Activated T-helper 9 cell treated with anti-CD3 and anti-CD28 coated beads, Interleukin-2, amount 50 U/mL, for 16 hours (primary cell): ENCODE data around the gene SLC51A.
A peak's percentile ranks its signal among the peaks of the same experiment; 100 is the strongest.
"Not testable (repeated sequence)": the region's sequence is repeated elsewhere in the genome, so short reads cannot be mapped to it uniquely, and the experiment has no call there.

Experiments
- DNase-seq: peaks from one replicate; pipeline ENCODE4 v3.0.0-alpha.2; 2020; ENCODE audit warnings: low read depth

The SLC51A gene

DNA sequence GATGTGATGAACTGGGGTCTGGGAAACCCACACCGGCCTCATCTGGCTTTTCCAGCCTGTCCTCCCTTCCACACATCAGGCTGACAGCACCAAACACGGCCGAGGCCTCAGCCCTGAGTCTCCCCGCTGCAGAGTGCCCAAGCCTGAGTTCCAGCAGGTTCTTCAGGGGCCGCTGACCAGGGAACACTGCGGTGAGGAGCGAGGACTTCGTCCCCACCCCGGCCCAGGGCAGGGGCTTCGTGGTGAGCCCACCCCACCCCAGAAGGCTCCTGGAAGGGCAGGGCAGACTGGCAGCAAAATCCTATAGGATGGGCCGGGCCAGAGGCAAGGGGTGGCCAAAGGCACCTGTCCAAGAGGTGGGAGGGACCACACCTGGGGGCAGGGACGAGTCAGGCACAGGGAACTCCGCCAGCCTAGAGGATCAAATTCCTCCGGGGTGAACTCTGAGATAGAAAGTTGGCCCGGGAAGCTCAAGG is at the start of gene SLC51A:
Gene SLC51A, plus strand, starts transcription at position 446 of the 476 bp plus-strand sequence. CDS start 179 bp downstream, outside the sequence.
- DNase-seq = no peak

DNA sequence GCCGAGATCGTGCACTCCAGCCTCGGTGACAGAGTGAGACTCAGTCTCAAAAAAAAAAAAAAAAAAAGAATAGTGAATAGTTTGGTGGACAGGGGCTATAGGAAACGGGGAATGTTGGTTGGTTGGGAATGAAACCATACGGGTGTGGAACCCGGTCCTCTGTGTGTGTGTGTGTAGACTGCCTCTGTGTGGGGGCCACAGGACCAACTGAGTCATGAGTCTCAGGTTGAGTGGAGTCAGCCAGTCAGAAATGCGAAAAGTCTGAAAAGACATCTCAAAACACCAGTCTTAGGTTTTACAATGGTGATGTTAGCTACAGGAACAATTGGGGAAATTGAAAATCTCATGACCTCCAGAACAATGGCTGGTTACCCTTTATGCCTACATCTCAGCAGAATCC is 49.6 kb upstream of the SLC51A start:
- no peak for DNase-seq

- DNase-seq = no peak
These were observed 47.4 kb upstream of the SLC51A start for GRCh38 chr3:196168808-196169391.

DNA sequence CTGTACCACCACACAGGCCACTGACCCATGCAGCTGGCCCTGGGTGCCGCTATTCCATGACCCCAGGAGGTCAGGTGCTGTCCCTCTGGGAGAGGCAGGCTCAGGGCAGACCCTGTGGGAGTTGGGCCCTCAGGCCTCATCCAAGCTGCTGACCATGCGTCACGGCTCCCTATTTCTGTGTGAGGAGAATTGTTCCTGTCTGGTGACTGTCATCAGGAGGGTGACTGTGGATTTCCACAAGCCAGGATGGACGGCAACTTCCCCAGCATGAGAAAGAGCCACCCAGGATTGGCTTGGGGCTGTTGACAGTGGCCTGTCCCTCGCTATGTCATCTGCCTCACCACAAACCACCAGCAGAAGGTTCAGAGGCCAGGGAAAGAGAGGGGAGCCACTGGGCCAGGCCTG is 46.5 kb upstream of the SLC51A start:
- no peak for DNase-seq

DNA sequence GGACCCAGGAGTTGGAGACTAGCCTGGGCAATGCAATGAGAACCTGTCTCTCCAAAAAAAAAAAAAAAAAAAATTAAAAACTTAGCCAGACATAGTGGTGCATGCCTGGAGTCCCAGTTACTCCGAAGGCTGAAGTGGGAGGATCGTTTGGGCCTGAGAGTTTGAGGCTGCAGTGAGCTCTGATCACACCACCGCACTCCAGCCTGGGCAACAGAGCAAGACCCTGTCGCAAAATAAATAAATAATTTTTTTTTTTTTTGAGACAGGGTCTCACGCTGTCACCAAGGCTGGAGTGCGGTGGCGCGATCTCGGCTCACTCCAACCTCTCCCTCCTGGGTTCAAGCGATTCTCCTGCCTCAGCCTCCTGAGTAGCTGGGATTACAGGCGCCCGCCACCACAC is 46.0 kb upstream of the SLC51A start:
- DNase-seq = not testable (repeated sequence)

- no peak for DNase-seq
These were observed 41.7 kb upstream of the SLC51A start for GRCh38 chr3:196174652-196175051.

DNA sequence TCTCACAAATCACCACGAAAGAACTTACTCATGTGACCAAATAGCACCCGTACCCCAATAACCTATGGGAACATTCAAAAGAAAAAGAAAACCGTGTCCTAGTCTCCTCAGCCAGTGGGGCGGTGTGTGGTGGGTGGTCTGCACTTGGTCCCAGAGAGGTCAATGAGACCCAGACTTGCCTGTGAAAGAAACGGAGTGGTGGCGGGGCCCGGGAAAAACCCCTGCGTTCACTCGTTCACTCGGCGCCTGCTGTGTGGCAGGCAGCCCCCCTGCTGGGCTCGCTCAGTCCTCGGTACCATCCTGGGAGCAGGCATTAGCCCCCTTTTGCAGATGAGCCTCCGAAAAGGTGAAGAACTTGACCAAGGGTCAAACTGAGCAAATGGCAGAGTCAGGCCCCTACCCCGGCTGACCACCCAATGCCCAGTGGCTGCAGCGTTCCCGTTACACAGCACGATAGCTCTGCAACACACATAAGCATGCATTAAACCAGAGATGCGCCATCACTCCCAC is 41.2 kb upstream of the SLC51A start:
- no peak for DNase-seq

- no peak for DNase-seq
These were observed 40.6 kb upstream of the SLC51A start for GRCh38 chr3:196175722-196176121.

DNA sequence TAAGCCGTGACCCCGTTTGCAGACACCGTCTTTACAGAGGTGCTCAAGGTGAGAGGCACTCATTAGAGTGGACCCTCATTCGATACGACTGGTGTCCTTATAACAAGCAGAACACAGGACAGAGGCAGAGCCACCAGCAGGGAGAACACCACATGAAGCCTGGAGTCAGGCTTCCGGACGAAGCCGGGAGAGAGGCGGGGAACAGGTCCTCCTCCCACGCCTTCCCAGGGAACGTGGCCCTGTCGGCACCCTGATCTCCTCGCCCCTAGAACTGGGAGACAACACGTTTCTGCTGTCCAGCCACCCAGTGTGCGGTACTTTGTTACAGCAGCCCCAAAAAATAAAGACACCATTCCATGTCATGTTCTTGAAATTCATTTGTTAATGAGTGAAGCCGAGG is 38.8 kb upstream of the SLC51A start:
- DNase-seq = no peak

DNA sequence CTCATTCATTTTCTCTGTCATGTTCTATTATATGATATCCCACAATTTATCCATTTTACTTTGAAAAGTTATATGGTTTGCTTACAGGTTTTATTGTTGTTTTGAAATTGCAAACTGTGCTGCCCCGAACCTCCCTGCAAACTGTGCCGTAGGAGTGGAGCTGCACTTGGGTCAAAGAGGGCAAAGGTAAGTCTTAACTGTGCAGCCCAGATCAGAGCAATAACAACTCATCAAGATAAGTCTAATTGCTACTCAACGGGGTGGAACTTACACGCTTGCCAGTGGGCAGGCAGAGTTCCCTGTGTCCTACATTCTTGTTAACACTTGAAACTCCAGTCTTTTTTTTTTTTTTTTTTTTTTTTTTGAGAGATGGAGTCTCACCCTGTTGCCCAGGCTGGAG is 38.4 kb upstream of the SLC51A start:
- DNase-seq = no peak

- no peak for DNase-seq
These were observed 37.3 kb upstream of the SLC51A start for GRCh38 chr3:196178993-196179379.

DNA sequence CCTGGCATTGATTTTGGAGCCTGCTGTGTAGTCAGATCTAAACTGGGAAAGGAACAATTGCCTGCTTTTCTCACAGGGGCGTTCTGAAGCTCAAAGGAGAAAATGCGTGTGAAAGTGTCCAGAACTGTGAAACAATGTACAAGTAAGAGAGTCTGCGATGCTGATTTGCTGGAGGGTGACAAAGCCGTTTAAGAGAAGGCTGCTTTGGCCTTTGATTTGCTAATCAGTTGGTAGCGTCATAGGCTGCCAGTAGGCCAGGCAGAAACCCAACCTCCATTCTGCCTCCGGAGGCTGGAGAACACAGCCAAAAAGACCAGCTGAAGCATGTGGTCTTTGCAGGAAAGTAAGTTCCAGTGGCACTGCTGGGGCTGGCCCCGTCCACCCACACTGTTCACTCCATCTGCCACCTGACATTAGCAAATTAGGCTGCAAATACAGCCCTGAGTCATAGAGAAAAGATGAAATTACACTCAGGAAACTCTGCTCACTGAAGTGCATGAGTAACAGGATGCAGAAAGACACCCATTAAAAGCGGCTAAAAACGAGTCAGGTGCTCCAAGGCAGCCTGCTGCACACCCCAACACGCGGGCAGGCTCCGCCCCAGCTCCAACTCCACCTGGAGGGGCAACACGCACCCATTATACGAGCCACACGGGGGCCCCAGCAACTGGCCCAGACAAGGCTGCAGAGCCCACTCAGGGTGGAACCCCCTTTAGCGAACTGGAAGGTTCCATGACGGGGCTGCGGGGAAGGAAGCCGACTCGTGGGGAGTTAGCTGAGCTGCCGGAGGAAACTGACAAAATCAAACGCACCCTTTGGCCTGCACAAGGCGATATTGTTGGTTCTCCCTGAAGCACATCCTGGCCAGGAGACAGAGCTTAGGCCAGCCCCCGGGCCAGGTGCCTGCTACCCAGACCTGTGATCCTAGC is 36.7 kb upstream of the SLC51A start:
- peak; percentile 66 for DNase-seq

DNA sequence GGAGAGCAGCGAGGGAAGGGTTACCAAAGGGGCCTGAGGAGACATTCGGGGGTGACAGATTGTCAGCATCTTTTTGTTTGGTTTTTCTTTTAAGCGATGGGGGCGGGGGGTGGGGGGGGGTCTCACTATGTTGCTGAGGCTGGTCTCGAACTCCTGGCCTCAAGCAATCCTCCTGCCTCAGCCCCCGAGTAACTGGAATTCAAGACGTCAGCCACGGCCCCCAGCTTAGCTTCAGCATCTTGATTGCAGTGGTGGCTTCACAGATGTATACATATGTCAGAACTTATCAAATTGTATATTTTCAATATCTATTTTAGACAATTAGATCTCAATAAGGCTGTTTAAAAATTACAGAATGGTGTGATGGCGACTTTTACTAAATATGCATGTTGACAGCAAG is 36.0 kb upstream of the SLC51A start:
- DNase-seq = no peak

DNA sequence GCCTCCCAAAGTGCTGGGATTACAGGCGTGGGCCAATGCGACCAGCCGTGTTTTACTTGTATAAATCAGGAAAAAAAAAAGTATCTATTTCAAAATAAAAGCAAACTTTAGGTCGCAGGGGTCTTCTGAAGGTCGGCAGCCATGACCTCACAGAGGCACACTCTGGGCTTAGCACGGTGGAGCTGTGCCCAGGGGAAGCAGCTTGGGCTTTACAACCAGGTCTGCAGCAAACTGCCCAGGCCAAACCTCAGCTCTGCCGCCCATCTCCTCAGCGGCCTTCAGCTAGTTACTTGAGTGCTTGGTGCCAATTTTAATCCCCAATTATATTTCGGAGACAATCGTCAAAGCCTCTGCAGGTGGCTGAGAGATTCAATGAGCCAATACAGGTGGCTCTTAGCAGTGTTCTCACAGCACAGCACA is 35.2 kb upstream of the SLC51A start:
- no peak for DNase-seq

GRCh38 chr3:196184169-196184432 is 32.2 kb upstream of the SLC51A start:
- not testable (repeated sequence) for DNase-seq

DNA sequence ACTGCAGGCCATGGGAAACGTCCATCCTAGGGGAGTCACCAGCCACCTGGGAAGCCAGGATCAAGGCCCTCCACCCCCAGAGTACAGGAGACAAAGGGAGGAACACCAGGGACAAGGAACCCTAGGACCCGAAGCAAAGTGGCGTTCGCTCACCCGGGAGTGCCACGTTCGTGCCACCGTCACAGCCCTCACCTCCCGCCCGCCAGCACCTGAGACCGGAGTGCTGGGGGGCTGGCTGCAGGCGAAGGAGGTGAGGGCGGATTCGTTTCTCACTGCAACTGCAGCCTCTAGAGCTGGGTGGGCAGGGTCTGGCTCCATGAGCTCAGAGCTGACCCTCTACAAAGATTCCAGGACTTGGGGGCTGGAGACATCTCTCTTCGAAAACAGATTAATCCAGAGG is 31.5 kb upstream of the SLC51A start:
- DNase-seq = no peak

DNA sequence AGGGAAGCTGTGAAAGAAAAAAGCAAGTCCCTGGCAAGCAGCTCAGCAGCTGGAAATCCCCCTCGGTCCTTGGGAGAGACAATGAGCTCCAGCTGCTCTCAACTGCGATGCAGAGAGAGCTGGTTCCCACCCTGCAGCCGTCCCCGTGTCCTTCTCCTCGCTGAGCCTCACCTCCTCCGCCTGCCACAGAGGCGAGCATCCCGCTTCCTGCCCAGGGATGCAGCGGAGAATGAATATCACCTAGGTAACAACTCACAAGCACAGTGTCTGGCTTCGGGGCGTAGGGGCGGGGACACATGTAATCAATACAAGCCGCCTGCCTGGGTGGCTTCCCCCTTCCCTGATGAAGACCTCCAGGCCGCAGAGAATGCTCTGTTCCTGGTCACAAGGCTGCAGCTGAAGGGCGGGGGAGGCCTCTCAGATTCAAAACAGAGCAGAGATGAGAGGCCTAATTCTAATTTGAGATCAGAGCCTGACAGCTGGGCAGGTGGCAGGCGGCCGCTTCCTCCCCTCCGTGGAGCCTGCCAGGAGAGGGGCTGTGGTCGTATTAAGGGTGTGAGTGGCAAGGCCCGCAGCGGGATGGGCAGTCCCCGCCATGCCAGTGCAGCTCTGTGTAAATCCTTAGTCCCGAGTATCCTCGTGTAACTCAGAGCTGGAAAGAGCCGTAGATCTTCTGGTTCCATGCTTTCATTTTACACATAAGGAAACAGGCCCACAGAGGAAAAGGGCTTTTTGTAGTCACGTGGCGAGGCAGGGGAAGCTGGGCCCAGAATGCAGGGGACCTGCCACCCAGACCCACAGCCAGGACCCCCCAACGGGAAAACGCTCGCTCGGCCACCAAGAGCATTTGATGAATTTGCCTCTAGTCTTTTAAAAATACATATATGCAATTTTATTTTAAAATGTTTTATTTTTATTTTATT is 29.4 kb upstream of the SLC51A start:
- DNase-seq = no peak

GRCh38 chr3:196189566-196190347 is 26.6 kb upstream of the SLC51A start:
- DNase-seq = no peak

GRCh38 chr3:196192036-196192523 is 24.3 kb upstream of the SLC51A start:
- peak; percentile 42 for DNase-seq

DNA sequence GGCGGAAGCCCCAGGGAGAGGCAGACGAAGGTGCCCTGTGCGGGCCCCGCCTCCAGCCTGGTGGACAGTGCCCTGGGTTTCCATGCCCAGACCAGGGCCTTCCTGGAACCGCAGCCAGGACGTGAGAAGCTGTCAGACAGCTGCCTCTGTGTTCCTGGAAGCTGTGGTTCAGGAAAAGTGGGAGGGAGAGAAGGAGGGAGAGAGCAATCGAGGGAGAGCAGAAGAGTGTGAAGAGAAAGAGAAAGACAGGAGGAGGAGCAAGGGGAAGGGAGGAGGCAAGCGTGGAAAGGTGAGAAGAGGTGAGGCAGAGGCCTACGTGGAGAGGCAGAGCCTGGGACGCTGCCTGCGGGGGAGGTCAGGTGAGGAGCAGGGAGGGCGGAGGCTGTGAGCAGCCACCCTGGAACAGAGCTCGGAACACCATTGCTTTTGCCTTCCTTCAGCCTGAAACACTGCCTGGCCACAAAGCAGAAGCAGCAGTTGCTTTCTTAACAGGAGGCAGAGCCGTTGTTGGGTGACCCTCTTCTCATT is 23.7 kb upstream of the SLC51A start:
- DNase-seq = no peak

DNA sequence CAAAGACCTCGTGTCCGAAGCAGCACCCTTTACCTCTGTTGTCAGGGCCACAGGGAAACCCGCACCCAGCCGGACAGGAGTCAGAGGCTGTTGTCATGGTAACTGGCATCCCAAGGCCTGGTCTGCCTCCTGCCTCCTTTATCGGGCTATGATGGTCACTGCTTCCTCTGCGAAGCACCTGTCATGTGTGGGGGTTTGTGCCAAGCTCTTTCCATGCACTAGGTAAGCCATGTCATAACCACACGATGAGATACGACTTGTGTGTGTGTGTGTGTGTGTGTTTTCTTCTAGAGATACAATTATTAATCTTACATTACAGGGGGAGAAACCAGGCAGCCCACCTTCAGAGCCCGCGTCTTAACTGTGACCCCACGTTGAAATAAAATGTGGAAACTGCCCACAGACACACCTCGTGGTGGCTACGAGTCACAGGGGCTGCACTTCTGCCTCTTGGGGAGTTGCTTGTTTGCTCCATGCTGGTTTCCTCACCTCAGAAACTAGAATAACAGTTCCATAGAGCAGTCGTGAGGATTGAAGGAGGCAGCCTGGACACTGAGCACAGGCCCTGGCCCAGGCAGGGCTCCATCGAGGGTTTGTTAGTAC is 23.1 kb upstream of the SLC51A start:
- DNase-seq = no peak
